Sigmoid colon (tissue), 4 donors: Measurements from ENCODE around the gene PUS10.

Experiments used
- CTCF ChIP-seq, 4 experiments: fragments of 450-650 bp in 3 of 4; fragments of 200-600 bp in 1 of 4; IDR thresholded peaks; one replicate each; pipeline ENCODE4 v1.5.1; 2016 to 2019; ENCODE audit warnings: antibody characterized with exemption in 4 of 4, mild to moderate bottlenecking in 3 of 4, moderate library complexity in 2 of 4
- EP300 ChIP-seq, 4 donors: sonication (generic); formaldehyde crosslinking; IDR thresholded peaks; one replicate each; pipeline ENCODE4 v1.6.1; 2017; ENCODE audit warnings: antibody characterized with exemption in 4 of 4
- POLR2A ChIP-seq, 2 donors: fragments of 450-650 bp; IDR thresholded peaks; one replicate each; pipeline ENCODE4 v1.6.1; 2016; ENCODE audit warnings: antibody characterized with exemption in 2 of 2, mild to moderate bottlenecking in 2 of 2, moderate library complexity in 2 of 2
- POLR2AphosphoS5 ChIP-seq, 4 donors: sonication (generic); formaldehyde crosslinking; IDR thresholded peaks; one replicate each; pipeline ENCODE4 v1.6.1; 2017; ENCODE audit warnings: antibody characterized with exemption in 4 of 4

GRCh38 chr2:61059382-61059781 lies 41.3 kb upstream of the PUS10 start:
- no peak for TF ChIP-seq CTCF (IDR thresholded peaks at IDR 0.05)
- TF ChIP-seq POLR2AphosphoS5 (IDR thresholded peaks at IDR 0.05), result no peak
- no peak for TF ChIP-seq EP300 (IDR thresholded peaks at IDR 0.05)
- TF ChIP-seq POLR2A (IDR thresholded peaks at IDR 0.05), result no peak
